Middle frontal gyrus (tissue), 1 donor: ENCODE results near the gene AGTPBP1.

Experiments used
- DNase-seq: peaks from one replicate; pipeline ENCODE4 v3.0.0-alpha.2; 2015; ENCODE audit warnings: low spot score; ENCODE audit errors: extremely low spot score

AGTPBP1 gene

GRCh38 chr9:85502815-85503655, 238.7 kb downstream of the AGTPBP1 start:
- no peak for DNase-seq

GRCh38 chr9:85501882-85502281, 239.9 kb downstream of the AGTPBP1 start:
- no peak for DNase-seq

- DNase-seq = no peak
Measured at GRCh38 chr9:85501456-85501855, 240.3 kb downstream of the AGTPBP1 start.
